ENCODE data around the gene UQCRFS1. TPM values are rescaled to one million over a fixed set of nuclear protein-coding genes. Genes with fewer than 3 reads are reported as not detected.
"Not testable (repeated sequence)": the region's sequence is repeated elsewhere in the genome, so short reads cannot be mapped to it uniquely, and the experiment has no call there.

The UQCRFS1 gene
- polyA plus RNA-seq: 67.6 TPM

DNA sequence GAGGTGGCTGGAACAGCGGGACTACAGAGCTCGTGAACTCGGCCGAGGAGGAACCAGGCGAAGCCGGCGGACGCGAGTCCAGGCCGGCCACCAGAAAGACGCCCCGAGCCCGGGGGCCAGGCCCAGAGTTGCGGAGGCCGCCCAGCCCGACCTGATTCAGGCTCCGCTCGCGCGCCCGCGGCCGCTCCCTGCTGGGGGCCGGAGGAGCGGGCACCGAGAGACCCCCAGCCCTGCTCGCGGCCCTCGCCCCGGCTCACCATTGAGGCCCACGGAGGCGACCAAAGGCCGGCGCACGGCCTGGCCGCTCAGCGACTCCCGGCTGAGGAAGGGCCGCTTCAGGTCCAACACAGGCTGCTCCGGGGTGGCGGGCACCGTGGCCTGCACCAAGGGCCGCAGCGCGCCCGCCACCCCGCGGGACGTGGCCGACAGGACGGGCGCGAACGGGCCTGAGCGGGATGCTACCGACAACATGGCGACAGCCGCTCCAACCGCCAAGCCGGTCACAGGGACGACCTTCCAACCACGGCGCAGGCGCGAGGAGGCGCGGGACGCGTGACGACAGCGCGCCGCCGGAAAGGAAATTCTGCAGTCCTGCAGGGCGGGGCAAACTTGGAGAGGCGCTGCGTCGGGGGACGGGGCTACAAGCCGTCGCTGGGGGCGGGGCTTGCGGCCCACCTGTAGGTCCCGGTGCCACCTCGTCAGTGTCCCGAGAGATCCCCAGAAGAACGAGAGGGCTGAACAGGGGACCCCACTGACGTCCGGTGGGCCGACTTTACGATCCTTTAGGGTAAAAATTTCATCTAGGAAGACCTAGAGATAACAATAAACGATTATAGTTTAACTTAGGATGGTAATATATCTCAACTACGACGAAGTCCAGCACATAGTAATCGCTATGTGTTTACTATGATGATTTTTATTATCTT is at the start of gene UQCRFS1:
Gene UQCRFS1, minus strand, starts transcription at position 504 of the 926 bp plus-strand sequence. Its CDS starts 33 bp downstream, at position 471.
- peaks cover 11% of the 10 kb centered on the region for H3K36me3 Mint-ChIP-seq
- peak within 1 kb of the TSS; percentile 90 to 99 (median 95) for H3K27ac Mint-ChIP-seq

DNA sequence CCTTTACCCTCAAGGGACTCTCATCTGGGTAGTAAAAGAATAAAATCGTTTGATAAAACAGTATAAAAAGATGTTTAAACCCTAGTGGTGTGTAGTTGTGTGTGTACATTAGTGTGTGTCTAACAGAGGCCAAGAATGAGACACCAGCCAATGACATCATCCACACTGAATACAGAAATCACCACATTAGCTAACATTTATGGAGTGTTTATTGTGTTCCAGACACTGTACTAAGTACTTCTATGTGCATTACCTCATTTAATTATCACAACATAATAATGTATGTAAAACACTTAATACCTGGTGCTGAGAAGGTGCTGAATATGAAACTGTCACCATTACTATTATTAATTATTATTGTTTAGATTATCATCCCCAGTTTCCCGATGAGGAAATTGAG is 49.1 kb upstream of the UQCRFS1 start:
- Mint-ChIP-seq H3K27me3 (peaks cover 9% of the 10 kb centered on the region), H3K27ac (no peak overlapping the region), H3K4me1 (peaks cover 0 to 2% (median 0%) of the 10 kb centered on the region in 3 donors), H3K4me3 (no peak overlapping the region), H3K36me3 (no peaks in the 10 kb centered on the region), H3K9me3 (peaks cover 0 to 1% (median 0%) of the 10 kb centered on the region in 3 donors)

More for the DNA sequence above, at the start of gene UQCRFS1:
- Mint-ChIP-seq H3K27me3 (peaks cover 3% of the 10 kb centered on the region), H3K9me3 (peaks cover 0 to 4% (median 0%) of the 10 kb centered on the region in 3 donors), H3K4me3 (peak within 1 kb of the TSS; percentile 94 to 98 (median 94)), H3K4me1 (peaks cover 30 to 32% (median 31%) of the 10 kb centered on the region in 3 donors)

DNA sequence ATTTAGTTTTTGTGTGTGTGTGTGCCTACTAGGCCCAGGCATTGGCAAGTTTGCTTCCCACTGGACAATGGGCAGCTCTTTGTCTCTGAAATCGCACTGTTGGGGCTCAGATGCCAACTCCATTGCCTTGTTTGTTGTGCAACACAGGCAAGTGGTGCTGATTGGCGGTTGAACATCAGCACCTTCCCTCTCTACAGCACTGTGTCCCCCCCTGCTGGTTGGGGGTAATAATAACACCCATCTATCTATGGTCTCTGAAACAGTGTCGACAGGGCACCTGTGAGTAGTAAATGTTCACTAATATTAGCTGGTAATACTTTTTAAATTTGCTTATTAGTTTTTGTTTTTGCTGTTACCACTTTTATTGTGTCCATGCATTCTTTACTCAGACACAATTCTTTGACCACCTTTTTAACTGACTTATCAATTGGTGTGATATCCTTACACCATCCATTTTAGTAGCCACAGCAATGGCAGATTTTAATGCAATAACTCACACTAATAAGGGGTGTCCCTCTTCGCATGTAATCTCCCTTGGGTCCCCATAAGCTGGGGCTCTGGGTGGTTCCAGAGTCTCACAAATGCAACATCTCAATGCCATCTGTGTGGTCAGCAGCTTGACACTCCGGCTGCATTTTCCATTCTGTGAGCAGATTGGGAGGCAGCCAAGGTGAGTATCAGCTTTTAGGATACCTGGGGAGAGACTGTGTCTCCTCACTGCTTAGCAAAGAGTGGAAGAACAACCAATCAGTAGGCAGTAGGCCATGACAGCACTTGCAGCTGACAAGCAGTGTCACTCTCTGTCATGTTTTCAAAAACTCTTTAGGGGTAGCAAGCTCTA is 47.7 kb upstream of the UQCRFS1 start:
- H3K9me3 Mint-ChIP-seq: peaks cover 0 to 1% (median 0%) of the 10 kb centered on the region in 3 donors
- peaks cover 0 to 2% (median 0%) of the 10 kb centered on the region in 3 donors for H3K4me1 Mint-ChIP-seq
- H3K27me3 Mint-ChIP-seq: peaks cover 4% of the 10 kb centered on the region
- no peak overlapping the region for H3K4me3 Mint-ChIP-seq
- H3K36me3 Mint-ChIP-seq: no peaks in the 10 kb centered on the region
- H3K27ac Mint-ChIP-seq: no peak overlapping the region

DNA sequence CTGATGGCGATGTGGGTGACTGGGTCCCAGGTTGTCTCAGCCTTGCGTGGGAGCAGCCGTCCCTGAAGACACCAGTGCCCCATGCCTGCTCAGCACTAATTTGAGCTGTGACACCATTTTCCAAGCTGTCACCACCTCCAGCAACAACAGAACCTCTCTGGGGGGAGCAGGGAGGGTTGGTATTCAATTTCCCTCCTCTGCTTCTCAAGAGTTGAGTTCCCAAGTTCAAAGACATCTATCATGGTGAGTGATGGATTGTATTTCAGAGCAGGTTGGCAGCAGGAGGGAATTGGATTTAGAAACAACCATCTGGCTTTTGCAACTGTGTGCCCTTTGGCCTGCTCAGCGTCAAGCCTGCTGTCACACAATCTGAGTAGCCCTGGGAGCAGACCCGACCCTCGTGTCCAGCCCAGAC is 46.9 kb upstream of the UQCRFS1 start:
- Mint-ChIP-seq H3K27ac (no peak overlapping the region), H3K36me3 (no peaks in the 10 kb centered on the region), H3K27me3 (no peaks in the 10 kb centered on the region), H3K4me1 (peaks cover 0 to 2% (median 0%) of the 10 kb centered on the region in 3 donors), H3K9me3 (peaks cover 0 to 1% (median 0%) of the 10 kb centered on the region in 3 donors), H3K4me3 (no peak overlapping the region)

DNA sequence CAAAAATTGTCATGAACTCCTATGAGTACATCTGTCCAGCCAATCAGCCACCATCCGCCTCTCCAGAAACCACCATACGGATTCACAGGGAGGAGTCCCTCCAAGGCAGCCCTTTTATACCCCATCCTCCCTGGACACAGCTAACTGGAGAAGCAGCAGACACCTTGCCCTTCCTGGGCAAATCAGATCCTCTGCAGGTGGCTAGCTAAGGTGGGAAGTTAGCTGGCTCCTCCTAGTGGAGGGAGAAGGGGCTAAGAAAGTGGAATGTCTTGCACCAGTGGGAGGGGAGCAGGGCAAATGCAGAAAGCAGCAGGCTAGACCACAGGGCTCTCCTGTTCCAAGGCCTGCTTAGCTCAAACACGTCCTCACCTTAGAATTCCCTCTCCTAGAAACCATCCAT is 46.2 kb upstream of the UQCRFS1 start:
- Mint-ChIP-seq H3K36me3 (no peaks in the 10 kb centered on the region), H3K27ac (no peak overlapping the region), H3K27me3 (no peaks in the 10 kb centered on the region), H3K4me3 (no peak overlapping the region), H3K9me3 (peaks cover 0 to 1% (median 0%) of the 10 kb centered on the region in 3 donors), H3K4me1 (peaks cover 0 to 2% (median 0%) of the 10 kb centered on the region in 3 donors)

DNA sequence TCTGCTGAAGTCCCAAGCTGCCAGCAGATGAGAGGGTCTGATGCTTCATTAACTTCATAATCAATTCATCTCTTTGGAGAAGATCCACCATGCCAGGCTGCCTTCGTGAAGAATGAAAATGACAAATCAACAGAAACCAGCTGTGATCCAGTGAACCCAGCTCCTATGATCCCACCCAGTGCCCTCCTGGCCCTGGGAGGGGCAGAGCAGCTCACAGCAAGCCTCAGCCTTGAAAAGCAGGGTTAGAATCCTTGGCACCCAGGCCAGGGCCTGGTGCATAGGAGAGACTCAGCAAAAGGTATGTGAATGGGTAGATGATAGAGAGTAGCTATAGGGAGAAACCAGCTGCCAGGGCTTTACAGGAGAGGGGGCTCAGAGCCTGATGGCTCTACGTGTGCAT is 43.6 kb upstream of the UQCRFS1 start:
- no peak overlapping the region for H3K4me3 Mint-ChIP-seq
- H3K36me3 Mint-ChIP-seq: no peaks in the 10 kb centered on the region
- H3K27ac Mint-ChIP-seq: no peak overlapping the region
- peaks cover 0 to 2% (median 0%) of the 10 kb centered on the region in 3 donors for H3K4me1 Mint-ChIP-seq
- no peaks in the 10 kb centered on the region for H3K27me3 Mint-ChIP-seq
- peaks cover 0 to 2% (median 1%) of the 10 kb centered on the region in 3 donors for H3K9me3 Mint-ChIP-seq

DNA sequence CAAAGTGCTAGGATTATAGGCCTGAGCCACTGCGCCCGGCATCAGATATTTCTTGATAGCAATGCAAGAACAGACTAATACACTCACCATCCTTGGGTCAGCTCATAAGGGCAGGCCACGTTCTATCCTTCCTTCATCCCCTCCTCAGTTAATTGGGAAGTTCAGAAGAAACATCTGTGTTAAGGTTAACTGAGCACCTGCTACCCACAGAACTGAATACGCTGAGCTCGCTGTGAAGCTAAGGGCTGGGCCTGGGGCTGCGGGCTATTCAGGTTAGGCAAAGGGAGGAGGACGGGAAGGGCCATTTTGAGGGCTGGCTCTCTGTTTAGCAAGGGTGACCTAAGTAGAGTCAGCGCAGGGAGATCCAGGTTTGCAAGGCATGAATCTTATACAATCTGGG is 43.0 kb upstream of the UQCRFS1 start:
- no peaks in the 10 kb centered on the region for H3K27me3 Mint-ChIP-seq
- H3K4me3 Mint-ChIP-seq: no peak overlapping the region
- no peak overlapping the region for H3K27ac Mint-ChIP-seq
- peaks cover 0 to 2% (median 0%) of the 10 kb centered on the region in 3 donors for H3K4me1 Mint-ChIP-seq
- no peaks in the 10 kb centered on the region for H3K36me3 Mint-ChIP-seq
- H3K9me3 Mint-ChIP-seq: peaks cover 0 to 2% (median 1%) of the 10 kb centered on the region in 3 donors

DNA sequence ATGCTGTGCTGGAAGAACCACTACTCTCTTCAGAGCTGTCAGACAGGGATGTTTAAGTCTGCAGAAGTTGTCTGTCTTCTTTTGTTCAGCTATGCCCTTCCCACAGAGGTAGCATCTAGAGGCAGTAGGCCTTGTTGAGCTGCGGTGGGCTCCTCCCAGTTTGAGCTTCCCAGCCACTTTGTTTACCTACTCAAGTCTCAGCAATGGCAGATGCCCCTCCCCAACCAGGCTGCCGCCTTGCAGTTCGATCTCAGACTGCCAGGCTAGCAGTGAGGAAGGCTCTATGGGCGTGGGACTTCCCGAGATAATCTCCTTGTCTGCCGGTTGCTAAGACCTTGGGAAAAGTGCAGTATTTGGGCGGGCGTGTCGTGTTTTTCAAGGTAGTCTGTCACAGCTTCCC is 42.1 kb upstream of the UQCRFS1 start:
- peaks cover 0 to 2% (median 0%) of the 10 kb centered on the region in 3 donors for H3K4me1 Mint-ChIP-seq
- H3K27ac Mint-ChIP-seq: no peak overlapping the region
- no peak overlapping the region for H3K4me3 Mint-ChIP-seq
- no peaks in the 10 kb centered on the region for H3K36me3 Mint-ChIP-seq
- H3K9me3 Mint-ChIP-seq: peaks cover 0 to 5% (median 1%) of the 10 kb centered on the region in 3 donors
- H3K27me3 Mint-ChIP-seq: no peaks in the 10 kb centered on the region

DNA sequence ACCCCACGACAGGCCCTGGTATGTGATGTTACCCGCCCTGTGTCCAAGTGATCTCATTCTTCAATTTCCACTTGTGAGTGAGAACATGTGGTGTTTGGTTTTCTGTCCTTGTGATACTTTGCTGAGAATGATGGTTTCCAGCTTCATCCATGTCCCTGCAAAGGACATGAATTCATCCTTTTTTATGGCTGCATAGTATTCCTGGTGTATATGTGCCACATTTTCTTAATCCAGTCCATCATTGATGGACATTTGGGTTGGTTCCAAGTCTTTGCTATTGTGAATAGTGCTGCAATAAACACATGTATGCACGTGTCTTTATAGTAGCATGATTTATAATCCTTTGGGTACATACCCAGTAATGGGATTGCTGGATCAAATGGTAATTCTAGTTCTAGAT is 36.8 kb upstream of the UQCRFS1 start:
- H3K36me3 Mint-ChIP-seq, H3K27me3 Mint-ChIP-seq, H3K4me3 Mint-ChIP-seq, H3K9me3 Mint-ChIP-seq, H3K27ac Mint-ChIP-seq, H3K4me1 Mint-ChIP-seq: not testable (repeated sequence)

DNA sequence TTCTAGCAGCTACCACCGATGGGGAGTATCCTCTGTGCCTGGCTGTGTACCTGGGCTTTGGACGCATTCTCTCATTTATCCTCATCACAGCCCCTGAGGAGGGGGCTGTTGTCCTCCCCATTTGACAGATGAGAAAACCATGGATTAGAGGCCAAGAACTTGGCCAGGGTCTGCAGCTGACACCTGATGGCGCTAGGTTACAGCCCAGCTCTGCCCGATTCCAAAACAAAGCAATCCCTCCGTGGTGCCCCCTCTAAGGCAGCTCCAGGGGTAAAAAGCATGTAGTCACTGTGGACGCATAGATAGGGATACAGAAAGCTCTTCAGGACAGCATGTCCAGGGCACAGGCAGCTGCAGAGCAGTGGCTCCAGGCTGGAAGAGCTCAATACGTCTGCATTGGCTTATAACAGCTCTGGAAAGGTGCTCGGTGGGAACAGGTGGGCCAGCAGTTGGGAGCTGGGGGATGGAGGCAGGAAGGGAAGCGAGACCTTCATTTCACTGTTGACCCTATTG is 35.4 kb upstream of the UQCRFS1 start:
- H3K27ac Mint-ChIP-seq: no peak overlapping the region

DNA sequence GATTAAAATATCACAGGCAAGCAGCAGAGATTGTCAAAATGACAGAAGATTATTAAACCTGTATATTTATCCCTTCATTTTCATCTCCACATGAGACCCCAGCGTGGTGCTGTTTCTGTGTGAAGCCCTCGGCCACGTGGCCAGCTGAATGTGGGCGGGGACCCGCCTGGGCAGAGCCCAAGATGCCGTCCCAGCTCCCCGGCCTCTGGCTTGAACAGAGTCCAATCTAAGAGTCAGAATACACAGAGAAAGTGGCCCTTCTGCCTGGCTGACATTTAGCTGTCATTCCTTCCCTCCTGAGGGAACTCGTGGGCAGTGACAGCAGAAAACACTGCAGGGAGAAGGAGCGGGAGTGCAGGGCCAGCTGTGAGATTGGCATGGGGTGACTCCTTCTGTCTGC is 34.9 kb upstream of the UQCRFS1 start:
- H3K9me3 Mint-ChIP-seq: peaks cover 0 to 5% (median 2%) of the 10 kb centered on the region in 3 donors
- no peak overlapping the region for H3K27ac Mint-ChIP-seq
- peaks cover 4% of the 10 kb centered on the region for H3K27me3 Mint-ChIP-seq
- H3K36me3 Mint-ChIP-seq: no peaks in the 10 kb centered on the region
- H3K4me1 Mint-ChIP-seq: no peaks in the 10 kb centered on the region
- no peak overlapping the region for H3K4me3 Mint-ChIP-seq

More for the DNA sequence above, 35.4 kb upstream of the UQCRFS1 start:
- H3K4me1 Mint-ChIP-seq: no peaks in the 10 kb centered on the region
- H3K36me3 Mint-ChIP-seq: no peaks in the 10 kb centered on the region
- no peak overlapping the region for H3K4me3 Mint-ChIP-seq
- peaks cover 4% of the 10 kb centered on the region for H3K27me3 Mint-ChIP-seq
- H3K9me3 Mint-ChIP-seq: peaks cover 0 to 5% (median 2%) of the 10 kb centered on the region in 3 donors

DNA sequence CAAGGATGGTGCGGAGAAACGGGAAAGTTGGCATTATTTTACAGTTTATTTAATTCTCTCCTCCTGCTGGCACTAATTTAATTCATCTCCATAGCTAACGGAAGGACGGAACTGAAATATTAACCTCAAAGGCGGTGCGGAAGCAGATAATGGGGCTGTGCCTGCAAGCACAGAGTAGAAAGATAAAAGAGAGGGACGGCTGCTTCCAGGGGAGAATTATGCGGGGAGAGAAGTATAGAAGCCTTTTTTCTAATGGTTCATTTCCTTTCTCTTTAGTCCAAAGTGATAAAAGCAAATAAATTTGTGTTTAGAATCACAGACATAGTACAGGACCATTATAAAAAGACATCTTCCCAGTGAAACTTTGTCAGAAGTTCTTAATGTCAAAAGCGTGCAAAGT is 34.5 kb upstream of the UQCRFS1 start:
- peaks cover 4% of the 10 kb centered on the region for H3K27me3 Mint-ChIP-seq
- H3K9me3 Mint-ChIP-seq: peaks cover 0 to 5% (median 2%) of the 10 kb centered on the region in 3 donors
- no peak overlapping the region for H3K4me3 Mint-ChIP-seq

DNA sequence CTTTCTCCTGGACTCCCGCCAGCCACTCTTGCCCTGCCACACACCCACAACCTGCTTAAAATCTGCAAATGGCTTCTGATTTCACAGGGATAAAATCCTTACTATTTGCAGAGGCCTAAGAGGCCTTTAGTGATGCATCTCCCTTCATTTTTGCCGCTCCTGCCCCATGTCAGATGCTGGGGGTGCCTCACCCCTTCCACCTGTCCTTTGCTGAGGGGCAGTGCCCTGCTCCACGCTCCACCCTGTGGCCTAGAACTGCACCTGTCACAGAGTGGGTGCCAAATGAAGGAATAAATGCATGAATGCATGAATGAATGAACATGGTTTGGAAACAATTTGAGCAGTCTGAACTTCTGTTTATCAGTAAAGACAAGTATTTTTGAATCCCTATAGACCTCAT is 34.1 kb upstream of the UQCRFS1 start:
- no peaks in the 10 kb centered on the region for H3K4me1 Mint-ChIP-seq
- no peak overlapping the region for H3K27ac Mint-ChIP-seq
- H3K4me3 Mint-ChIP-seq: no peak overlapping the region
- peaks cover 4% of the 10 kb centered on the region for H3K27me3 Mint-ChIP-seq
- H3K9me3 Mint-ChIP-seq: peaks cover 0 to 3% (median 2%) of the 10 kb centered on the region in 3 donors
- H3K36me3 Mint-ChIP-seq: no peaks in the 10 kb centered on the region

More for the DNA sequence above, 34.5 kb upstream of the UQCRFS1 start:
- no peak overlapping the region for H3K27ac Mint-ChIP-seq
- H3K36me3 Mint-ChIP-seq: no peaks in the 10 kb centered on the region
- H3K4me1 Mint-ChIP-seq: no peaks in the 10 kb centered on the region

DNA sequence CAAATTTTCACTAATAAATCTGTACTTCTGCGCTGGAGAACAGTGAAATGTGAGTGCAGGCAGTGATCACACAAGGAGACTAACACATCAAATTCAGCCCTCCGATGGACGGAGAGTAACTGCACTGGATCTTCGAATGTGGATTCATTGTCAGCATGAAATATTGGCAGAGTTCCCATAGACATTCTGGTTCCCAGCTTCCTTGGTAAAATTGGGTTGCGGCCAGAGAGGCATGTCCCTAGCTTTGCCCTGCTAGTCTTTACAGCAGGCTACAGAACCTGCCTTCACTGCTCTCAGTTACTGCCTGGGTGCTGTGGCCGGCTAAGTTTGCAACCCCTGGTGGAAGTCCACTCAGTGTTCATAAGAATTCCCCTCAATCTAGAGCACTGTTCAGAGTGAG is 32.3 kb upstream of the UQCRFS1 start:
- Mint-ChIP-seq H3K27ac (no peak overlapping the region), H3K9me3 (peaks cover 0 to 2% (median under 1%) of the 10 kb centered on the region in 3 donors), H3K4me3 (no peak overlapping the region), H3K27me3 (peaks cover 4% of the 10 kb centered on the region), H3K36me3 (no peaks in the 10 kb centered on the region), H3K4me1 (no peaks in the 10 kb centered on the region)

DNA sequence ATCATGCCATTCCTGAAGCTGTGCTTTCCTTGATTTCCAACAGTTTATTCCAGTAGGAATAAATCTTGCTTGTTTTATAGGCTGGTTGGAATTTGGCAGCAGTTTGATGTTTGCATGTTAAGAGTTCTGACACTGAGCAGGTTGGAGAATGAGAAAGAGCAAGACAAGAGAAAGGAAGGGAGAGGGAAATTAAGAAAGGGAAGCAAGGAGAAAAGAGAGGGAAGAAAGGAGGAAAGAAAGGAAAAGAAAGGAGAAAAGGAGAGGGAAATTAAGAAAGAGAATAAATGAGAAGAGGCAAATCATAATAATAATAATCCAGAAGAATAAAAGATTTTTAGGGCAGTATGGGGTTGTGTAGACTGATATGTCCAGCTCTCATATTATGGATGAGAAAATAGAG is 28.4 kb upstream of the UQCRFS1 start:
- peaks cover 0 to 2% (median 0%) of the 10 kb centered on the region in 3 donors for H3K4me1 Mint-ChIP-seq
- H3K4me3 Mint-ChIP-seq: no peak overlapping the region
- peaks cover 2% of the 10 kb centered on the region for H3K27me3 Mint-ChIP-seq
- H3K27ac Mint-ChIP-seq: no peak overlapping the region
- peaks cover under 1 to 5% (median 1%) of the 10 kb centered on the region in 3 donors for H3K9me3 Mint-ChIP-seq
- H3K36me3 Mint-ChIP-seq: no peaks in the 10 kb centered on the region

Data from IgD-negative memory B cell (primary cell).